DOHH2 (cell line): ENCODE data around the gene LRP4.

Source experiments
- EZH2phosphoT487 ChIP-seq: fragments of 200-600 bp; sonication (generic); IDR thresholded peaks from 2 replicates; pipeline ENCODE4 v1.6.1; 2017; ENCODE audit warnings: borderline replicate concordance, mild to moderate bottlenecking, antibody characterized with exemption, low read length, moderate library complexity, mixed read lengths
- TF ChIP-seq, protein P1 (sequence below): fragments of 200-600 bp; sonication (generic); IDR thresholded peaks from one replicate; pipeline ENCODE4 v1.5.1; 2014; ENCODE audit warnings: antibody characterized with exemption, mild to moderate bottlenecking, low read depth, low read length; ENCODE audit not compliant: poor library complexity, severe bottlenecking

DNA sequence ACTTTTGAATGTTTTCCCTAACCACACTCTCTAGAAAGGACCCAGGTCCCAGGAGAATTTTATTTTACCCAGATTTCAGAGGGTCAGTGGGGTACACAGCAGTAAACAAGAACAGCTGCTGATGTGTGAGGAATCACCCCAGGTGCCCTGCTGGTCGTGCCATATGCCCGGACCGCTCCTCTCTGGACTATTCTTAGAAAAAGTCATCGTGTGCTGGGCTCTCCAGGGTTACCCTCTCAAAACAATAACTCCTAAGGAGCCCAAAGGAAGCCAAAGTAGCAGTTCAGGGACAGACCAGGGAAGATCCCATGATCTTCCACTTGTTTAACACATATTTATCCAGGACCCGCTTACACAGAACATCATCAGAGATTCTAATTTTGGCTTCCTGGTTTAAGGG is 29.7 kb downstream of the LRP4 start:
- TF ChIP-seq, protein P1, sequence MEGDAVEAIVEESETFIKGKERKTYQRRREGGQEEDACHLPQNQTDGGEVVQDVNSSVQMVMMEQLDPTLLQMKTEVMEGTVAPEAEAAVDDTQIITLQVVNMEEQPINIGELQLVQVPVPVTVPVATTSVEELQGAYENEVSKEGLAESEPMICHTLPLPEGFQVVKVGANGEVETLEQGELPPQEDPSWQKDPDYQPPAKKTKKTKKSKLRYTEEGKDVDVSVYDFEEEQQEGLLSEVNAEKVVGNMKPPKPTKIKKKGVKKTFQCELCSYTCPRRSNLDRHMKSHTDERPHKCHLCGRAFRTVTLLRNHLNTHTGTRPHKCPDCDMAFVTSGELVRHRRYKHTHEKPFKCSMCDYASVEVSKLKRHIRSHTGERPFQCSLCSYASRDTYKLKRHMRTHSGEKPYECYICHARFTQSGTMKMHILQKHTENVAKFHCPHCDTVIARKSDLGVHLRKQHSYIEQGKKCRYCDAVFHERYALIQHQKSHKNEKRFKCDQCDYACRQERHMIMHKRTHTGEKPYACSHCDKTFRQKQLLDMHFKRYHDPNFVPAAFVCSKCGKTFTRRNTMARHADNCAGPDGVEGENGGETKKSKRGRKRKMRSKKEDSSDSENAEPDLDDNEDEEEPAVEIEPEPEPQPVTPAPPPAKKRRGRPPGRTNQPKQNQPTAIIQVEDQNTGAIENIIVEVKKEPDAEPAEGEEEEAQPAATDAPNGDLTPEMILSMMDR: no peak
- no peak for TF ChIP-seq EZH2phosphoT487
